Subcutaneous adipose tissue (tissue), 4 donors: ENCODE data around the gene PRKCQ. TPM values are rescaled to one million over a fixed set of nuclear protein-coding genes. Genes with fewer than 3 reads are reported as not detected.

Source experiments
- total RNA-seq, 4 donors: library from RNA; depleted of rRNA; stranded (reverse); fragments of >200 nt; gene quantifications; one replicate each; pipeline ENCODE4 v1.1.0, GENCODE V29; 2016
- TF ChIP-seq, protein P1 (sequence below): fragments of 450-650 bp; IDR thresholded peaks from one replicate; pipeline ENCODE4 v1.5.1; 2016; ENCODE audit warnings: low read depth, mild to moderate bottlenecking, control low read depth, antibody characterized with exemption, moderate library complexity

The PRKCQ gene
- total RNA-seq, 4 donors from 2014 or later = 0.19 to 1.0 (median 0.93) TPM

DNA sequence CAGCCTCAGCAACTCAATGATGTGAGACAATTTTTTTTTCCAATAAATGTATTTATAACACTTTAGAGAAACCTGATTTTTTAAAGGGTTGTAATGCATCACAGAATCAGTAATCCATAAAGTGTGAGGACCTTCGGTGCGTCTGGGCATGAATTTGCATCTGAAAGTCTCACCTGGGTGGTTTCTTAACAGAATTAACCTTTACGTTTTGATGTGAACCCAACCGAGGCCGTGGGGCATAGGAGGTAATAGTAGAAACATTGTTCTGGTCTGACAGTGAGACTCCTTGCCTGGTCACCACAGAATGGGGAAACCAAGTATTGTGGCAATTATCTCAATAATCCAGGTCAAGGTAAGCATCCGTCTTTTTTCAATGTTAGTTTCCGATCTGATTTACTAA, 114.6 kb downstream of the PRKCQ start:
- TF ChIP-seq, protein P1, sequence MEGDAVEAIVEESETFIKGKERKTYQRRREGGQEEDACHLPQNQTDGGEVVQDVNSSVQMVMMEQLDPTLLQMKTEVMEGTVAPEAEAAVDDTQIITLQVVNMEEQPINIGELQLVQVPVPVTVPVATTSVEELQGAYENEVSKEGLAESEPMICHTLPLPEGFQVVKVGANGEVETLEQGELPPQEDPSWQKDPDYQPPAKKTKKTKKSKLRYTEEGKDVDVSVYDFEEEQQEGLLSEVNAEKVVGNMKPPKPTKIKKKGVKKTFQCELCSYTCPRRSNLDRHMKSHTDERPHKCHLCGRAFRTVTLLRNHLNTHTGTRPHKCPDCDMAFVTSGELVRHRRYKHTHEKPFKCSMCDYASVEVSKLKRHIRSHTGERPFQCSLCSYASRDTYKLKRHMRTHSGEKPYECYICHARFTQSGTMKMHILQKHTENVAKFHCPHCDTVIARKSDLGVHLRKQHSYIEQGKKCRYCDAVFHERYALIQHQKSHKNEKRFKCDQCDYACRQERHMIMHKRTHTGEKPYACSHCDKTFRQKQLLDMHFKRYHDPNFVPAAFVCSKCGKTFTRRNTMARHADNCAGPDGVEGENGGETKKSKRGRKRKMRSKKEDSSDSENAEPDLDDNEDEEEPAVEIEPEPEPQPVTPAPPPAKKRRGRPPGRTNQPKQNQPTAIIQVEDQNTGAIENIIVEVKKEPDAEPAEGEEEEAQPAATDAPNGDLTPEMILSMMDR = no peak

DNA sequence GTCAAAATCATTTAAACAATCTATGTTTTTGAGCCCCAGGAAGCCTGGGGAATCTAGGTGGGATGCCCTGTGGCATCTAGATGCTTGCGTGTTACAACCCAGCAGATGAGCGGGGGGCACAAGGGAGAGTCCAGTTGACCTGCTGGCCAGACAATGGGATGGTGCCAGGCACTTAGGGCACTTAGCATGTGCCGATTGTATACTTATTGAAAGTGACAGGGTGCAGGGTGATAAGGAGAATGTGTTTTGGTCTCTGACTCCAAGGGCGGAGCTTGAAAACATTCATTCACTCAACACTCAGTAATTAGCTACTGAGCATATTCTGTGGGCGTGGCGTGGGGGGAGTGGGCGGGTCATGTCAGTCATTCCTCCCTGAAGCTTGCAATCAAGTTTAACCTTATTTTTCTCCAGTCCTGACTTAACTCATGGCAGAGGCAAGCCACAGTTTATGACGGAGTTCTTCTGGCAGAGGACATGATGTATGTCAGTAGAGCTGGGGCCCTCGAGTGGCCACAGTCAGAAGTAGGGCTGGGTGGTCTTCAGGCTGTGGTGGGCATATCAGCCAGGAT, 115.1 kb downstream of the PRKCQ start:
- TF ChIP-seq, protein P1 = no peak

DNA sequence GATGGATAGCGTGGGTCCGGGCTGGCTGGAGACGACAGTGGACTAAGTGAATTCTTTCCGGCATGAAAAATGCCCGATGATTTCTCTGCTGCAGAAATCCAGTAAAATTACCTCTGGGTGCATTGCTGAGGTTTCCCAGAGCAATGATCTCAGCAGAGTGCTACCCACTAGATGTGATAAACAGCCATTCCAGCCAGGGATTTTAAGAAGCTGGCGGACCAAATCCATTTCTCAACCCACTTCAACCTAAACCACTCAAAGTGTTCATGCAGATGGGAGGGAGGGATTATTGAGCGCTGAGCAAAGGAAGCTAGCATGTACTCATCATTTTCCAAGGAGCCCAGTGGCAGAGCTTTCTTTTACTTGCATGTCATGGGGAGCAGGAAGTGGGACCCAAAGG, 116.7 kb downstream of the PRKCQ start:
- TF ChIP-seq, protein P1 = no peak

DNA sequence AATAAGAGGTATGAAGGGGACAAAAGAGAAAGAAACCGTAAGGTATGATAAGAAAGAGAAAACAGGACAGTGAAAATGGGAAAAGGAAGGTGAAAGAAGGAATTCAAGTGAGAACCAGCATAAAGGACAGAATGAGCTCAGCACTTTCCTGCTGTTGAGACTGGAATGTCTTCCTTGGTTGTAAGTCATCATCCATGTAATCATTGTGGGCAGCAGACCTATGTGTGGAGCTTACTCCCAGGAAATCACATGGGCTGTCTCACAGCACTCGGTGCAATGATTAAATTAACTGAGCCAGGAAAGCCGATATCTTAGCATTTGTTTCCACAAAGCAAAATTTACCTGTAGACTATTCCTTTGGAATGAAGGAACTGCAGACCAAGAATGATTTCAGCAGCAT, 118.1 kb downstream of the PRKCQ start:
- TF ChIP-seq, protein P1 = no peak

DNA sequence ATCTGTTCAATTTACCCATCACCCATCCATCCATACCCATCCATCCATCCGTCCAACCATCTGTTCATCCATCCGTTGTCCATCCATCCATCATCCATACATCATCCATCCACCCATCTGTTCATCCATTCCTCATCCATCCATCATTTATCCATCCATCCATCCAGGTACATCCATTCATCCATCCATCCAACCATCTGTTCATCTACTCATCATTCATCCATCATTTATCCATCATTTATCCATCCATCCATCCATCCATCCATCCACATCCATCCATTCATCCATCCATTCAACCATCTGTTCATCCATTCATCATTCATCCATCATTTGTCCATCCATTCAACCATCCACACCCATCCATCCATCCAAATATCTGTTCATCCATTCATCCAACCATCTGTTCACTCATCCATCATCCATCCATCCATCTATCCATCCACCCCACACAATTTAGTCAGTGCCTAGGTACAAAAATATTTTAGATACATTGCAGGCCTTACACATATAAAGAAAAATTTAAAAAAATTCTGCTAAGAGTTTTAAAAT, 119.1 kb downstream of the PRKCQ start:
- TF ChIP-seq, protein P1 = no peak

DNA sequence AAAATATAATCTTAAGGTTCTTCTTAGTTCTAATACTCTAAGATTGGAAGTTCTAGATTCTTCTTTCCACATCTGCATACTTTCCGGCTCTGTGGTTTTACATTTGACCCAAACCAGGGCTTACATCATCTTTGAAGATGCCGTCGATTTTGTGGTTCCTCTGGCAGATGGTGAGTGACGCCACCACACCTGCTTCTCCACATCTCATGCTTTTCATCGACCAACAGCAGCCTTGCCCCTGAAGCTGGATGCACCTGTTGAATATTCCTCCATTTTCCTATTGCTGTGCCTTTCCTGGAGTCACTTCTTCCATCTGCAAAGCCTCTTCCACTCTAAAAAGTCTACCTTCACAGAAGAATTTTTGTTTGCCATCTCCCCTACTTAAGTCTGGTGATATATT, 121.3 kb downstream of the PRKCQ start:
- TF ChIP-seq, protein P1 = no peak

DNA sequence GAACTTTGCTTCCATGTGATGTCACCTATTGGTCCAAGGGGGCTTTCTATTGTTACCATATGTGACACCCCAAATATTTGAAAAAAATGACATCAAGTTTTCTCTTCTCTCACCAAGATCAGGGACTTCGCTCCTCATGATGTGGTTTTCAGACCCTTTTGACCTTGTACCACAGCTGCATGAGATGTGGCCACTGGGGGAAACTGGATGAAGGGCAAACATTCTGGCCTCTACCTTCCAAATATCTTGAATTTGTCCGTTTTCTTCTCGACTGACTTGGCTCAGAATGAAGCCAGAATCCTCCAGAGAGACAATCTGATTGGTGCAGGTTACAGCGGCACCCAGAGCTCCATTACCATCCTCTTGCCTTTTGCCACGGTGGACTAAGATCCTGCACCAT, 122.7 kb downstream of the PRKCQ start:
- TF ChIP-seq, protein P1 = no peak
